ENCODE results near the gene ADD3.
A peak's percentile ranks its signal among the peaks of the same experiment; 100 is the strongest.

Gene ADD3

DNA sequence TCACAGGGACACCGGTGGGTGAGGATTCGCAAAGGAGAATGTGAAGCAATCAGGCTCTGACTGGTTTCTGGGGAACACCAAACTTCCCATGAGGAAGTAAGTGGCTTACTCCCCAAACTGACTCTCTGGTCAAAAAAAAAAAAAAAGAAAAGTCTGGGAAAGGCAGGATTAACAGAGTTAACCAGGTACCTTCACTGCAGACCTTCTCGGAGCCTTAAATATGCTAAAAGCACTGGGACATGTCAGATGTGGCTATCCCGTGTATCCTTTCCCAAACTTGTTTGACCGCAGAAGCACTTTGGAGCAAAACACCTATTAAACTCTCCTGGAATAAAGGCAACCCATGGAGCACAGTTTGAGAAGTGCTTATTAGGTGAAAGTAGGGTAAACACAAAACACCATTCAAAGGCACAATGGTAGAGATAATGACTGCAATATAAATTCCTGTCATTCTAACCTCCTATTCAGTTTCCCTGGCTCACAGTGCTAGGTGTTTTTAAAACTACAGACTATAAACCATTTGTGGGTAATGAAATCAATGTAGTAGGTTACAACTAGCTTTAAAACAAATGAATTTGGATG lies 155.5 kb downstream of the ADD3 start (continued):
- TF ChIP-seq, protein P1, sequence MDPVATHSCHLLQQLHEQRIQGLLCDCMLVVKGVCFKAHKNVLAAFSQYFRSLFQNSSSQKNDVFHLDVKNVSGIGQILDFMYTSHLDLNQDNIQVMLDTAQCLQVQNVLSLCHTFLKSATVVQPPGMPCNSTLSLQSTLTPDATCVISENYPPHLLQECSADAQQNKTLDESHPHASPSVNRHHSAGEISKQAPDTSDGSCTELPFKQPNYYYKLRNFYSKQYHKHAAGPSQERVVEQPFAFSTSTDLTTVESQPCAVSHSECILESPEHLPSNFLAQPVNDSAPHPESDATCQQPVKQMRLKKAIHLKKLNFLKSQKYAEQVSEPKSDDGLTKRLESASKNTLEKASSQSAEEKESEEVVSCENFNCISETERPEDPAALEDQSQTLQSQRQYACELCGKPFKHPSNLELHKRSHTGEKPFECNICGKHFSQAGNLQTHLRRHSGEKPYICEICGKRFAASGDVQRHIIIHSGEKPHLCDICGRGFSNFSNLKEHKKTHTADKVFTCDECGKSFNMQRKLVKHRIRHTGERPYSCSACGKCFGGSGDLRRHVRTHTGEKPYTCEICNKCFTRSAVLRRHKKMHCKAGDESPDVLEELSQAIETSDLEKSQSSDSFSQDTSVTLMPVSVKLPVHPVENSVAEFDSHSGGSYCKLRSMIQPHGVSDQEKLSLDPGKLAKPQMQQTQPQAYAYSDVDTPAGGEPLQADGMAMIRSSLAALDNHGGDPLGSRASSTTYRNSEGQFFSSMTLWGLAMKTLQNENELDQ (tag by site-specific recombination; IDR thresholded peaks at IDR 0.05; ENCODE audit: low read depth), result no peak
- TF ChIP-seq, protein P2, sequence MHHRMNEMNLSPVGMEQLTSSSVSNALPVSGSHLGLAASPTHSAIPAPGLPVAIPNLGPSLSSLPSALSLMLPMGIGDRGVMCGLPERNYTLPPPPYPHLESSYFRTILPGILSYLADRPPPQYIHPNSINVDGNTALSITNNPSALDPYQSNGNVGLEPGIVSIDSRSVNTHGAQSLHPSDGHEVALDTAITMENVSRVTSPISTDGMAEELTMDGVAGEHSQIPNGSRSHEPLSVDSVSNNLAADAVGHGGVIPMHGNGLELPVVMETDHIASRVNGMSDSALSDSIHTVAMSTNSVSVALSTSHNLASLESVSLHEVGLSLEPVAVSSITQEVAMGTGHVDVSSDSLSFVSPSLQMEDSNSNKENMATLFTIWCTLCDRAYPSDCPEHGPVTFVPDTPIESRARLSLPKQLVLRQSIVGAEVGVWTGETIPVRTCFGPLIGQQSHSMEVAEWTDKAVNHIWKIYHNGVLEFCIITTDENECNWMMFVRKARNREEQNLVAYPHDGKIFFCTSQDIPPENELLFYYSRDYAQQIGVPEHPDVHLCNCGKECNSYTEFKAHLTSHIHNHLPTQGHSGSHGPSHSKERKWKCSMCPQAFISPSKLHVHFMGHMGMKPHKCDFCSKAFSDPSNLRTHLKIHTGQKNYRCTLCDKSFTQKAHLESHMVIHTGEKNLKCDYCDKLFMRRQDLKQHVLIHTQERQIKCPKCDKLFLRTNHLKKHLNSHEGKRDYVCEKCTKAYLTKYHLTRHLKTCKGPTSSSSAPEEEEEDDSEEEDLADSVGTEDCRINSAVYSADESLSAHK (tag by site-specific recombination; IDR thresholded peaks at IDR 0.05), result peak; percentile 93
- TF ChIP-seq ZNF350 (tag by site-specific recombination; IDR thresholded peaks at IDR 0.05) (no peak), ZBTB8A (tag by site-specific recombination; IDR thresholded peaks at IDR 0.05) (peak; percentile 56; the same call in 1 of the 2 replicates), ZNF610 (tag by site-specific recombination; IDR thresholded peaks at IDR 0.05; ENCODE audit: borderline replicate concordance) (peak; percentile 71), ZNF292 (tag by site-specific recombination; IDR thresholded peaks at IDR 0.05; ENCODE audit: borderline replicate concordance, low read depth) (no peak), ZIC2 (tag by site-specific recombination; IDR thresholded peaks at IDR 0.05) (peak; percentile 97), ZNF843 (tag by site-specific recombination; IDR thresholded peaks at IDR 0.05) (peak; percentile 96), ZNF621 (tag by site-specific recombination; IDR thresholded peaks at IDR 0.05) (no peak), ZNF311 (tag by site-specific recombination; IDR thresholded peaks at IDR 0.05; ENCODE audit: borderline replicate concordance) (no peak), YY1 (tag by site-specific recombination; IDR thresholded peaks at IDR 0.05) (peak; percentile 27; the same call in 1 of the 2 replicates), ZNF596 (tag by site-specific recombination; IDR thresholded peaks at IDR 0.05) (peak; percentile 63; the same call in 1 of the 2 replicates), ZEB2 (tag by site-specific recombination; IDR thresholded peaks at IDR 0.05) (no peak), ZNF10 (tag by site-specific recombination; IDR thresholded peaks at IDR 0.05) (0 out of 2 replicates have a peak, but pooled peaks have one; percentile 41), SP7 (tag by site-specific recombination; IDR thresholded peaks at IDR 0.05) (peak; percentile 99), TRIM28 (IDR thresholded peaks at IDR 0.05; ENCODE audit: borderline replicate concordance, low read length) (peak; percentile 61; the same call in 1 of the 2 replicates), PRDM1 (tag by site-specific recombination; IDR thresholded peaks at IDR 0.05) (peak; percentile 65; the same call in 1 of the 2 replicates), MYNN (tag by site-specific recombination; IDR thresholded peaks at IDR 0.05; ENCODE audit: borderline replicate concordance) (no peak), ZNF23 (tag by site-specific recombination; IDR thresholded peaks at IDR 0.05; ENCODE audit: borderline replicate concordance) (no peak)
- TF ChIP-seq, protein P3, sequence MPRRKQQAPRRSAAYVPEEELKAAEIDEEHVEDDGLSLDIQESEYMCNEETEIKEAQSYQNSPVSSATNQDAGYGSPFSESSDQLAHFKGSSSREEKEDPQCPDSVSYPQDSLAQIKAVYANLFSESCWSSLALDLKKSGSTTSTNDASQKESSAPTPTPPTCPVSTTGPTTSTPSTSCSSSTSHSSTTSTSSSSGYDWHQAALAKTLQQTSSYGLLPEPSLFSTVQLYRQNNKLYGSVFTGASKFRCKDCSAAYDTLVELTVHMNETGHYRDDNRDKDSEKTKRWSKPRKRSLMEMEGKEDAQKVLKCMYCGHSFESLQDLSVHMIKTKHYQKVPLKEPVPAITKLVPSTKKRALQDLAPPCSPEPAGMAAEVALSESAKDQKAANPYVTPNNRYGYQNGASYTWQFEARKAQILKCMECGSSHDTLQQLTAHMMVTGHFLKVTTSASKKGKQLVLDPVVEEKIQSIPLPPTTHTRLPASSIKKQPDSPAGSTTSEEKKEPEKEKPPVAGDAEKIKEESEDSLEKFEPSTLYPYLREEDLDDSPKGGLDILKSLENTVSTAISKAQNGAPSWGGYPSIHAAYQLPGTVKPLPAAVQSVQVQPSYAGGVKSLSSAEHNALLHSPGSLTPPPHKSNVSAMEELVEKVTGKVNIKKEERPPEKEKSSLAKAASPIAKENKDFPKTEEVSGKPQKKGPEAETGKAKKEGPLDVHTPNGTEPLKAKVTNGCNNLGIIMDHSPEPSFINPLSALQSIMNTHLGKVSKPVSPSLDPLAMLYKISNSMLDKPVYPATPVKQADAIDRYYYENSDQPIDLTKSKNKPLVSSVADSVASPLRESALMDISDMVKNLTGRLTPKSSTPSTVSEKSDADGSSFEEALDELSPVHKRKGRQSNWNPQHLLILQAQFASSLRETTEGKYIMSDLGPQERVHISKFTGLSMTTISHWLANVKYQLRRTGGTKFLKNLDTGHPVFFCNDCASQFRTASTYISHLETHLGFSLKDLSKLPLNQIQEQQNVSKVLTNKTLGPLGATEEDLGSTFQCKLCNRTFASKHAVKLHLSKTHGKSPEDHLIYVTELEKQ (tag by site-specific recombination; IDR thresholded peaks at IDR 0.05; ENCODE audit: borderline replicate concordance), result peak; percentile 71
- TF ChIP-seq, protein P4, sequence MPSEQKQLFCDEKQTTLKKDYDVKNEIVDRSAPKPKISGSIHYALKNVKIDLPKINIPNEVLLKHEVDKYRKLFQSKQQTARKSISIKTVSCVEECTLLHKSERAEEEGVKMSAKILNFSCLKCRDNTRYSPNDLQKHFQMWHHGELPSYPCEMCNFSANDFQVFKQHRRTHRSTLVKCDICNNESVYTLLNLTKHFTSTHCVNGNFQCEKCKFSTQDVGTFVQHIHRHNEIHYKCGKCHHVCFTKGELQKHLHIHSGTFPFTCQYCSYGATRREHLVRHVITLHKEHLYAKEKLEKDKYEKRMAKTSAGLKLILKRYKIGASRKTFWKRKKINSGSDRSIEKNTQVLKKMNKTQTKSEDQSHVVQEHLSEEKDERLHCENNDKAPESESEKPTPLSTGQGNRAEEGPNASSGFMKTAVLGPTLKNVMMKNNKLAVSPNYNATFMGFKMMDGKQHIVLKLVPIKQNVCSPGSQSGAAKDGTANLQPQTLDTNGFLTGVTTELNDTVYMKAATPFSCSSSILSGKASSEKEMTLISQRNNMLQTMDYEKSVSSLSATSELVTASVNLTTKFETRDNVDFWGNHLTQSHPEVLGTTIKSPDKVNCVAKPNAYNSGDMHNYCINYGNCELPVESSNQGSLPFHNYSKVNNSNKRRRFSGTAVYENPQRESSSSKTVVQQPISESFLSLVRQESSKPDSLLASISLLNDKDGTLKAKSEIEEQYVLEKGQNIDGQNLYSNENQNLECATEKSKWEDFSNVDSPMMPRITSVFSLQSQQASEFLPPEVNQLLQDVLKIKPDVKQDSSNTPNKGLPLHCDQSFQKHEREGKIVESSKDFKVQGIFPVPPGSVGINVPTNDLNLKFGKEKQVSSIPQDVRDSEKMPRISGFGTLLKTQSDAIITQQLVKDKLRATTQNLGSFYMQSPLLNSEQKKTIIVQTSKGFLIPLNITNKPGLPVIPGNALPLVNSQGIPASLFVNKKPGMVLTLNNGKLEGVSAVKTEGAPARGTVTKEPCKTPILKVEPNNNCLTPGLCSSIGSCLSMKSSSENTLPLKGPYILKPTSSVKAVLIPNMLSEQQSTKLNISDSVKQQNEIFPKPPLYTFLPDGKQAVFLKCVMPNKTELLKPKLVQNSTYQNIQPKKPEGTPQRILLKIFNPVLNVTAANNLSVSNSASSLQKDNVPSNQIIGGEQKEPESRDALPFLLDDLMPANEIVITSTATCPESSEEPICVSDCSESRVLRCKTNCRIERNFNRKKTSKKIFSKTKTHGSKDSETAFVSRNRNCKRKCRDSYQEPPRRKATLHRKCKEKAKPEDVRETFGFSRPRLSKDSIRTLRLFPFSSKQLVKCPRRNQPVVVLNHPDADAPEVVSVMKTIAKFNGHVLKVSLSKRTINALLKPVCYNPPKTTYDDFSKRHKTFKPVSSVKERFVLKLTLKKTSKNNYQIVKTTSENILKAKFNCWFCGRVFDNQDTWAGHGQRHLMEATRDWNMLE (tag by site-specific recombination; conservative IDR thresholded peaks at IDR 0.05; ENCODE audit: low read depth), result no peak
- TF ChIP-seq, protein P5, sequence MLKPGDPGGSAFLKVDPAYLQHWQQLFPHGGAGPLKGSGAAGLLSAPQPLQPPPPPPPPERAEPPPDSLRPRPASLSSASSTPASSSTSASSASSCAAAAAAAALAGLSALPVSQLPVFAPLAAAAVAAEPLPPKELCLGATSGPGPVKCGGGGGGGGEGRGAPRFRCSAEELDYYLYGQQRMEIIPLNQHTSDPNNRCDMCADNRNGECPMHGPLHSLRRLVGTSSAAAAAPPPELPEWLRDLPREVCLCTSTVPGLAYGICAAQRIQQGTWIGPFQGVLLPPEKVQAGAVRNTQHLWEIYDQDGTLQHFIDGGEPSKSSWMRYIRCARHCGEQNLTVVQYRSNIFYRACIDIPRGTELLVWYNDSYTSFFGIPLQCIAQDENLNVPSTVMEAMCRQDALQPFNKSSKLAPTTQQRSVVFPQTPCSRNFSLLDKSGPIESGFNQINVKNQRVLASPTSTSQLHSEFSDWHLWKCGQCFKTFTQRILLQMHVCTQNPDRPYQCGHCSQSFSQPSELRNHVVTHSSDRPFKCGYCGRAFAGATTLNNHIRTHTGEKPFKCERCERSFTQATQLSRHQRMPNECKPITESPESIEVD (tag by site-specific recombination; IDR thresholded peaks at IDR 0.05), result peak; percentile 94

Measured in HEK293 (cell line).